Smooth muscle cell (in vitro differentiated cells): ENCODE data around the gene MYH11. TPM values are rescaled to one million over a fixed set of nuclear protein-coding genes. Genes with fewer than 3 reads are reported as not detected.

Experiments used
- DNase-seq: peaks from one replicate; lab custom pipeline; 2025; ENCODE audit not compliant: unreplicated experiment; lab: John Stamatoyannopoulos, UW
- H2AFZ ChIP-seq: fragments of 200-600 bp; sonication (generic); 2 replicates; pipeline ENCODE4 v1.6.0; 2016; ENCODE audit warnings: antibody characterized with exemption, low read depth, mild to moderate bottlenecking
- H3F3A ChIP-seq: fragments of 200-600 bp; sonication (generic); 2 replicates; pipeline ENCODE4 v1.6.0; 2017; ENCODE audit warnings: antibody characterized with exemption, low read depth
- H3K27ac ChIP-seq: fragments of 200-600 bp; sonication (generic); 2 replicates; pipeline ENCODE4 v1.5.1; 2016; ENCODE audit warnings: low read depth, mild to moderate bottlenecking
- H3K27me3 ChIP-seq: fragments of 200-600 bp; sonication (generic); 2 replicates; pipeline ENCODE4 v1.6.1; 2016; ENCODE audit warnings: low read depth, mild to moderate bottlenecking
- H3K36me3 ChIP-seq: fragments of 200-600 bp; sonication (generic); 2 replicates; pipeline ENCODE4 v1.5.1; 2016; ENCODE audit warnings: low read depth
- H3K4me1 ChIP-seq: fragments of 200-600 bp; sonication (generic); 2 replicates; pipeline ENCODE4 v1.5.1; 2016; ENCODE audit warnings: low read depth
- H3K4me2 ChIP-seq: fragments of 200-600 bp; sonication (generic); 2 replicates; pipeline ENCODE4 v1.6.0; 2016; ENCODE audit warnings: mild to moderate bottlenecking
- H3K4me3 ChIP-seq: fragments of 200-600 bp; sonication (generic); 2 replicates; pipeline ENCODE4 v1.5.1; 2016; ENCODE audit warnings: mild to moderate bottlenecking
- H3K79me2 ChIP-seq: fragments of 200-600 bp; sonication (generic); 2 replicates; pipeline ENCODE4 v1.6.0; 2016; ENCODE audit warnings: low read depth, mild to moderate bottlenecking
- H3K9ac ChIP-seq: fragments of 200-600 bp; sonication (generic); 2 replicates; pipeline ENCODE4 v1.6.0; 2016; ENCODE audit warnings: low read depth
- H3K9me3 ChIP-seq: fragments of 200-600 bp; sonication (generic); replicated peaks from 2 replicates; pipeline ENCODE4 v1.5.1; 2016; ENCODE audit warnings: low read depth
- H4K20me1 ChIP-seq: fragments of 200-600 bp; sonication (generic); 2 replicates; pipeline ENCODE4 v1.6.0; 2016; ENCODE audit warnings: low read depth
- CTCF ChIP-seq: fragments of 200-600 bp; sonication (generic); IDR thresholded peaks from 2 replicates; pipeline ENCODE4 v1.5.1; 2017; ENCODE audit warnings: borderline replicate concordance, mild to moderate bottlenecking, antibody characterized with exemption; ENCODE audit not compliant: insufficient read depth, poor library complexity, severe bottlenecking
- WGBS: methylation state at CpG from one replicate; pipeline ENCODE4 v1.1.7; 2016; ENCODE audit warnings: low lambda C conversion rate; 5-methylcytosine and 5-hydroxymethylcytosine counted together
- polyA plus RNA-seq: library from polyadenylated mRNA; unstranded; fragments of >200 nt; fragmentation: Nextera tagmentation; extraction: Ambion mirVana; gene quantifications from 2 replicates; pipeline ENCODE4 v1.2.1, GENCODE V29; 2016
- total RNA-seq: library from RNA; depleted of rRNA; stranded (reverse); fragments of >200 nt; gene quantifications from 2 replicates; pipeline ENCODE4 v1.2.3, GENCODE V29; 2014

MYH11 gene
- total and polyA plus RNA-seq, 2 experiments from 2014 or later, result 0.58 TPM; not detected in 1

GRCh38 chr16:15778204-15778743 lies 78.6 kb downstream of the MYH11 start:
- Histone ChIP-seq H4K20me1 (no peaks in the 10 kb centered on the region), H2AFZ (no peak overlapping the region), H3K4me2 (no peak overlapping the region), H3F3A (no peaks in the 10 kb centered on the region), H3K4me3 (no peak overlapping the region), H3K27me3 (peaks cover 94% of the 10 kb centered on the region), H3K4me1 (no peaks in the 10 kb centered on the region), H3K79me2 (no peaks in the 10 kb centered on the region), H3K9me3 (no peaks in the 10 kb centered on the region), H3K27ac (no peak overlapping the region), H3K36me3 (no peaks in the 10 kb centered on the region), H3K9ac (no peak overlapping the region)
- no peak for TF ChIP-seq CTCF
- WGBS, result 91% methylated on average over 8 of the region's 8 CpGs
- DNase-seq, result no peak

DNA sequence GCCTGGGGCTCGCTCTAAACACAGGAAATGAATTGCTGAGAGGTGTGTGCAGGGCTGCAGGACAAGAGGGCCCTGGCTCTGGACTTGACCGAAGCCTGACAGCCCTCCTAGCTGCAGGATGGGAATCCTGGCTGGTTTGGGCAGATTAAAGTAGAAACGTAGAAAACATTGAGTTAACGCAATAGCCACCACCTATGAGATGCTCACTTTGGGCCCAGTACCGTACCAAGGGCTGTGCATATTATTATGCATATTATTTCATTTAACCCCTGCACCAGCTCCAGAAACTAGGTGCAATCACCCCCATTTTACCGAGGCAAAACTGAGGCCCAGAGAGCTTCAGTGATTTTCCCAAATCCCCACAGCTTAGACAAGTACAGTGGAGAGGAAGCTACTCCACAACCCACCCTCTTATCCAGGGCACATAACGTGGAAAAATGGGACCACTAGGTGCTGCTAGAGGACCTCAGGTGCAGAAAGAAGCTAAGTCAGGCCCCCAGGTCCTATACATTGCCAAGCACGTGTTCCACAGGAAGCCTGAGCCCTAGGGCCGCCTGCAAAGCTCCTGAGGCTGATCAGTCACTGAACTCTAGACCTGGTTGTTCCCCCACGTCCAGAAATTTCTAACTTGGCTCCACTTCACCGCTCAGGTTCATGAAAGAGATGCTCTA lies 79.2 kb downstream of the MYH11 start:
- WGBS, result 58% methylated on average over 11 of the region's 11 CpGs
- Histone ChIP-seq H2AFZ (no peak overlapping the region), H3K36me3 (no peaks in the 10 kb centered on the region), H3K79me2 (no peaks in the 10 kb centered on the region), H4K20me1 (no peaks in the 10 kb centered on the region), H3K27me3 (peaks cover 93% of the 10 kb centered on the region), H3K27ac (no peak overlapping the region), H3F3A (no peaks in the 10 kb centered on the region), H3K9me3 (no peaks in the 10 kb centered on the region), H3K4me1 (no peaks in the 10 kb centered on the region), H3K4me2 (no peak overlapping the region), H3K9ac (no peak overlapping the region), H3K4me3 (no peak overlapping the region)
- TF ChIP-seq CTCF, result peak; percentile 14
- DNase-seq, result no peak

DNA sequence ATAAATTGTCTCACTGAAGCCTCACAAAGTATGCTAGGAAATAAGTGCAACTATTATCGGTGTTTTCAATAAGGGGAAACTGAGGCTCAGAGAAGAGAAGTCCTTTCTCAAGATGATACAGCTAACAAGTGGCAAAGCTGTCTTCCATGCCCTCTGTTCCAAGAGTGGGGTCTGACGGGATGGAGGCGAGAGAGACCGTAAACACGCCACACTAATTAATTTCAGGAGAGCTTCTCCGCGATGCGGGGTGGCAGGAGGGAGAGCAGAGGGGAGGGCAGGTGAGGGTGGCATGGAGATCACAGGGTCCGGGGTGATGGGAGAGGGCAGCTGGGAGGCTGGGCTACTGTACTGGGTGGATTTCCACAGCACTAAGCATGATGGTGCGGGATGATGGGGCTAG lies 80.3 kb downstream of the MYH11 start:
- Histone ChIP-seq H2AFZ (no peak overlapping the region), H3K9me3 (no peaks in the 10 kb centered on the region), H3K4me2 (no peak overlapping the region), H4K20me1 (no peaks in the 10 kb centered on the region), H3K4me1 (no peaks in the 10 kb centered on the region), H3K27me3 (peaks cover 89% of the 10 kb centered on the region), H3K27ac (no peak overlapping the region), H3K4me3 (no peak overlapping the region), H3F3A (no peaks in the 10 kb centered on the region), H3K9ac (no peak overlapping the region), H3K79me2 (no peaks in the 10 kb centered on the region), H3K36me3 (no peaks in the 10 kb centered on the region)
- no peak for TF ChIP-seq CTCF
- DNase-seq, result no peak
- 94% methylated on average over 10 of the region's 10 CpGs for WGBS
